ENCODE data around the gene ZNF385B.

The ZNF385B gene

GRCh38 chr2:179556425-179556824, 305.0 kb downstream of the ZNF385B start:
- POLR2A ChIA-PET, result no interaction called here

GRCh38 chr2:179555691-179556283, 305.6 kb downstream of the ZNF385B start:
- no peak overlapping the region for H3K27ac ChIP-seq (ENCODE audit: extremely low read depth, low read depth, low read length)
- TF ChIP-seq ZNF341 (tag by site-specific recombination; IDR thresholded peaks at IDR 0.05; ENCODE audit: low read depth), result no peak
- ChIA-PET CTCF (interaction anchor here (0.6 kb wide), 1 partner anchor 10 kb away, joined by 4 read pairs; no protein-coding TSS in a partner anchor), POLR2A (no interaction called here)
- H3K36me3 ChIP-seq (ENCODE audit: control insufficient read depth in 2 of 2, insufficient read depth in 1 of 2, low read length in 2 of 2), result no peaks in the 10 kb centered on the region
- H3K4me3 ChIP-seq (ENCODE audit: low read depth, low read length), result no peak overlapping the region
- H3K4me1 ChIP-seq (ENCODE audit: control insufficient read depth, insufficient read depth, low read length), result no peaks in the 10 kb centered on the region
- H3K9me3 ChIP-seq (ENCODE audit: control insufficient read depth, insufficient read depth, low read depth, low read length), result no peaks in the 10 kb centered on the region

More at GRCh38 chr2:179556425-179556824, 305.0 kb downstream of the ZNF385B start:
- TF ChIP-seq ZNF585B (tag by site-specific recombination; IDR thresholded peaks at IDR 0.05) (no peak), SCRT1 (tag by site-specific recombination; IDR thresholded peaks at IDR 0.05; ENCODE audit: borderline replicate concordance) (no peak), ZNF416 (tag by site-specific recombination; IDR thresholded peaks at IDR 0.05) (no peak), PRDM1 (tag by site-specific recombination; IDR thresholded peaks at IDR 0.05) (no peak), ZNF10 (tag by site-specific recombination; IDR thresholded peaks at IDR 0.05) (no peak), GLIS2 (tag by site-specific recombination; IDR thresholded peaks at IDR 0.05) (no peak), KLF9 (tag by site-specific recombination; IDR thresholded peaks at IDR 0.05; ENCODE audit: low read depth) (no peak), ZNF133 (tag by site-specific recombination; IDR thresholded peaks at IDR 0.05) (no peak), ZNF26 (tag by site-specific recombination; IDR thresholded peaks at IDR 0.05) (no peak), ZNF692 (tag by site-specific recombination; IDR thresholded peaks at IDR 0.05) (no peak), ZNF423 (tag by site-specific recombination; IDR thresholded peaks at IDR 0.05) (no peak), WT1 (tag by site-specific recombination; IDR thresholded peaks at IDR 0.05) (no peak), ZNF629 (tag by site-specific recombination; IDR thresholded peaks at IDR 0.05) (no peak), ZNF530 (tag by site-specific recombination; IDR thresholded peaks at IDR 0.05; ENCODE audit: low read depth) (no peak), ZNF580 (tag by site-specific recombination; IDR thresholded peaks at IDR 0.05) (no peak), ZNF791 (tag by site-specific recombination; IDR thresholded peaks at IDR 0.05) (no peak), ZBTB49 (tag by site-specific recombination; IDR thresholded peaks at IDR 0.05; ENCODE audit: low read depth) (no peak), ZNF121 (tag by site-specific recombination; IDR thresholded peaks at IDR 0.05) (no peak), ZNF391 (tag by site-specific recombination; IDR thresholded peaks at IDR 0.05; ENCODE audit: borderline replicate concordance, low read depth) (no peak)
- Histone ChIP-seq H3K36me3 (ENCODE audit: control insufficient read depth in 2 of 2, insufficient read depth in 1 of 2, low read length in 2 of 2) (no peaks in the 10 kb centered on the region), H3K4me1 (ENCODE audit: control insufficient read depth, insufficient read depth, low read length) (no peaks in the 10 kb centered on the region), H3K4me3 (ENCODE audit: low read depth, low read length) (no peak overlapping the region), H3K27ac (ENCODE audit: extremely low read depth, low read depth, low read length) (no peak overlapping the region), H3K9me3 (ENCODE audit: control insufficient read depth, insufficient read depth, low read depth, low read length) (no peaks in the 10 kb centered on the region)
- CTCF ChIA-PET, result interaction anchor here (0.6 kb wide), 1 partner anchor 11 kb away, joined by 4 read pairs; no protein-coding TSS in a partner anchor
